ENCODE data around the gene SMOC2. TPM values are rescaled to one million over a fixed set of nuclear protein-coding genes. Genes with fewer than 3 reads are reported as not detected.

Gene SMOC2
- total and polyA plus RNA-seq, 2 donors, result 5.4 to 6.5 TPM

DNA sequence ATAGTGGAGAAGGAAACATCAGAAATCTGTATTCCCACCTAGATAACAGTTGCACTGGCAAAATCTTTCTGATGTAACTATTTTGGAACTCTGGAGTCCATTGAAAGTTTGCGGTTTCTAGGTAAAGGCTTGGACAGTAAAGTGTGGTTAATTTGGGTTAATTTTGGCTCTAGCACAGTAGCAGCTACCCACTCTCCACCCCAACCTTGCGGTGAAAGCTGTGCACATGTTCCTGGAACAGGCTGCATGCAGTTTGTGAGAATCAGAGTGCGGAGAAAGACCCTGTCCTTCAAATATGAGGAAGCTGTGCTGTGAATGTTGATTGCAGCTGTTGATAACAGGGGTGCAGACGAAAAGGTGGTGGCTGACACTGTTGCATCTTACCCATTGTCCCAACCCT, 38.4 kb downstream of the SMOC2 start:
- H3K4me1 ChIP-seq (ENCODE audit: control insufficient read depth in 2 of 2, insufficient read depth in 2 of 2, low read length in 2 of 2), result no peaks in the 10 kb centered on the region
- H3K9me3 ChIP-seq (ENCODE audit: control insufficient read depth in 2 of 2, insufficient read depth in 1 of 2, low read length in 1 of 2), result no peaks in the 10 kb centered on the region
- H3K27me3 ChIP-seq (ENCODE audit: control insufficient read depth in 2 of 2, insufficient read depth in 1 of 2, low read length in 1 of 2), result no peaks in the 10 kb centered on the region
- WGBS, result 82% methylated on average over 4 of the region's 4 CpGs
- no peak for DNase-seq (ENCODE audit: low read depth in 6 of 9, low spot score in 9 of 9)
- no peak overlapping the region for H3K27ac ChIP-seq (ENCODE audit: low read depth in 1 of 2, low read length in 1 of 2)
- no peaks in the 10 kb centered on the region for H3K36me3 ChIP-seq (ENCODE audit: control insufficient read depth in 2 of 2, insufficient read depth in 2 of 2, low read length in 1 of 2)
- H3K4me3 ChIP-seq (ENCODE audit: low read length in 2 of 2), result no peak overlapping the region

GRCh38 chr6:168480481-168480880, 39.5 kb downstream of the SMOC2 start:
- no peak overlapping the region for H3K4me3 ChIP-seq (ENCODE audit: low read length in 2 of 2)
- H3K9me3 ChIP-seq (ENCODE audit: control insufficient read depth in 2 of 2, insufficient read depth in 1 of 2, low read length in 1 of 2), result no peaks in the 10 kb centered on the region
- no peaks in the 10 kb centered on the region for H3K27me3 ChIP-seq (ENCODE audit: control insufficient read depth in 2 of 2, insufficient read depth in 1 of 2, low read length in 1 of 2)
- no peak for DNase-seq (ENCODE audit: low read depth in 6 of 9, low spot score in 9 of 9)
- H3K27ac ChIP-seq (ENCODE audit: low read depth in 1 of 2, low read length in 1 of 2), result no peak overlapping the region
- H3K4me1 ChIP-seq (ENCODE audit: control insufficient read depth in 2 of 2, insufficient read depth in 2 of 2, low read length in 2 of 2), result no peaks in the 10 kb centered on the region
- no peaks in the 10 kb centered on the region for H3K36me3 ChIP-seq (ENCODE audit: control insufficient read depth in 2 of 2, insufficient read depth in 2 of 2, low read length in 1 of 2)

GRCh38 chr6:168485818-168486217, 44.8 kb downstream of the SMOC2 start:
- WGBS, result 66% methylated on average over 5 of the region's 5 CpGs
- H3K27ac ChIP-seq (ENCODE audit: low read depth in 1 of 2, low read length in 1 of 2), result no peak overlapping the region

GRCh38 chr6:168490757-168491156, 49.8 kb downstream of the SMOC2 start:
- WGBS, result 93% methylated on average over 8 of the region's 8 CpGs
- H3K27me3 ChIP-seq (ENCODE audit: control insufficient read depth in 2 of 2, insufficient read depth in 1 of 2, low read length in 1 of 2), result no peaks in the 10 kb centered on the region
- DNase-seq (ENCODE audit: low read depth in 6 of 9, low spot score in 9 of 9), result no peak

More at GRCh38 chr6:168485818-168486217, 44.8 kb downstream of the SMOC2 start:
- Histone ChIP-seq H3K4me1 (ENCODE audit: control insufficient read depth in 2 of 2, insufficient read depth in 2 of 2, low read length in 2 of 2) (no peaks in the 10 kb centered on the region), H3K9me3 (ENCODE audit: control insufficient read depth in 2 of 2, insufficient read depth in 1 of 2, low read length in 1 of 2) (no peaks in the 10 kb centered on the region), H3K27me3 (ENCODE audit: control insufficient read depth in 2 of 2, insufficient read depth in 1 of 2, low read length in 1 of 2) (no peaks in the 10 kb centered on the region), H3K36me3 (ENCODE audit: control insufficient read depth in 2 of 2, insufficient read depth in 2 of 2, low read length in 1 of 2) (no peaks in the 10 kb centered on the region), H3K4me3 (ENCODE audit: low read length in 2 of 2) (no peak overlapping the region)
- no peak for DNase-seq (ENCODE audit: low read depth in 6 of 9, low spot score in 9 of 9)

DNA sequence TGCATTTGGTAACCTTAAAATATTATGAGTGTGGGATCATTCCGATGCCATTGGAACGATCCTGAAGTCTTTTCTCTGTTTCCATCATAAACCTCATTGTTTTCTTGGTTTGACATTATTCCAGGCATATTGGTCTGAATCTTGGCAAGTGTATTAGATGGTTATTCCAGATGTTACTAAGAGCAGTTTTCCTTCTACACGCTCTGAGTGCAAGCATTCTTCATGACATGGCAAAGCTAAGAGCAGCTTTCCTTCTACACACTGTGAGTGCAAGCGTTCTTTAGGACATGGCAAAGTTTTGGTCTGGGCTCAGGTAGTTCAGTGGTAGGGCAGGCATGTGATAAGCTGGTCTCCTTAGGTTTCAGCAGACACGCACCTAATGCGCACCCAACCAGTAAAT, 53.0 kb downstream of the SMOC2 start:
- no peaks in the 10 kb centered on the region for H3K9me3 ChIP-seq (ENCODE audit: control insufficient read depth in 2 of 2, insufficient read depth in 1 of 2, low read length in 1 of 2)
- H3K36me3 ChIP-seq (ENCODE audit: control insufficient read depth in 2 of 2, insufficient read depth in 2 of 2, low read length in 1 of 2), result no peaks in the 10 kb centered on the region
- 95% methylated on average over 6 of the region's 6 CpGs for WGBS
- H3K27ac ChIP-seq (ENCODE audit: low read depth in 1 of 2, low read length in 1 of 2), result no peak overlapping the region
- DNase-seq (ENCODE audit: low read depth in 6 of 9, low spot score in 9 of 9), result no peak
- H3K27me3 ChIP-seq (ENCODE audit: control insufficient read depth in 2 of 2, insufficient read depth in 1 of 2, low read length in 1 of 2), result no peaks in the 10 kb centered on the region
- H3K4me1 ChIP-seq (ENCODE audit: control insufficient read depth in 2 of 2, insufficient read depth in 2 of 2, low read length in 2 of 2), result no peaks in the 10 kb centered on the region
- H3K4me3 ChIP-seq (ENCODE audit: low read length in 2 of 2), result no peak overlapping the region

More at GRCh38 chr6:168490757-168491156, 49.8 kb downstream of the SMOC2 start:
- H3K4me3 ChIP-seq (ENCODE audit: low read length in 2 of 2), result no peak overlapping the region
- H3K36me3 ChIP-seq (ENCODE audit: control insufficient read depth in 2 of 2, insufficient read depth in 2 of 2, low read length in 1 of 2), result no peaks in the 10 kb centered on the region
- H3K27ac ChIP-seq (ENCODE audit: low read depth in 1 of 2, low read length in 1 of 2), result no peak overlapping the region
- H3K4me1 ChIP-seq (ENCODE audit: control insufficient read depth in 2 of 2, insufficient read depth in 2 of 2, low read length in 2 of 2), result no peaks in the 10 kb centered on the region
- no peaks in the 10 kb centered on the region for H3K9me3 ChIP-seq (ENCODE audit: control insufficient read depth in 2 of 2, insufficient read depth in 1 of 2, low read length in 1 of 2)

GRCh38 chr6:168494726-168495125, 53.7 kb downstream of the SMOC2 start:
- Histone ChIP-seq H3K27me3 (ENCODE audit: control insufficient read depth in 2 of 2, insufficient read depth in 1 of 2, low read length in 1 of 2) (no peaks in the 10 kb centered on the region), H3K4me3 (ENCODE audit: low read length in 2 of 2) (no peak overlapping the region), H3K36me3 (ENCODE audit: control insufficient read depth in 2 of 2, insufficient read depth in 2 of 2, low read length in 1 of 2) (no peaks in the 10 kb centered on the region), H3K4me1 (ENCODE audit: control insufficient read depth in 2 of 2, insufficient read depth in 2 of 2, low read length in 2 of 2) (no peaks in the 10 kb centered on the region), H3K9me3 (ENCODE audit: control insufficient read depth in 2 of 2, insufficient read depth in 1 of 2, low read length in 1 of 2) (no peaks in the 10 kb centered on the region), H3K27ac (ENCODE audit: low read depth in 1 of 2, low read length in 1 of 2) (no peak overlapping the region)
- 88% methylated on average over 8 of the region's 8 CpGs for WGBS
- DNase-seq (ENCODE audit: low read depth in 6 of 9, low spot score in 9 of 9), result no peak

DNA sequence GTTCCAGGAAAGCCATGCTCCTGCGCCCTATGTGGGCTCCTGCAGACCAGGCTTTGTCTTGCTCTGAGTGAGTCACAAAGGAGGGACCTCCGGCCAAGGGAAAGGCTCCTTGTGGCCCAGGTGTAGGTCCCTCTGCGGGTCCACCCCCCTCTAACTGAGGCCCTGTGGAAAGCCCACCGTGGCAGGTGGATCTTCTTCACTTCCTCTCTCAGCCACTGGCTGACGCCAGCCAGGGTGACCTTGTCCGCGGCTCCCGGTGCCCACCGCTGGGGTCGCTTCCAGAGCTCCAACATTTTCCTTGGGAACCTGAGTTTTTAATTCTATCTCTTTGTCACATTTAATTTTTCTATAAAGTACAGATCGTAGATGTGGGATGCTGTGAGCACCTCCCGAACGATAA, 54.1 kb downstream of the SMOC2 start:
- no peak for DNase-seq (ENCODE audit: low read depth in 6 of 9, low spot score in 9 of 9)
- H3K4me3 ChIP-seq (ENCODE audit: low read length in 2 of 2), result no peak overlapping the region
- H3K36me3 ChIP-seq (ENCODE audit: control insufficient read depth in 2 of 2, insufficient read depth in 2 of 2, low read length in 1 of 2), result no peaks in the 10 kb centered on the region
- H3K27ac ChIP-seq (ENCODE audit: low read depth in 1 of 2, low read length in 1 of 2), result no peak overlapping the region
- H3K9me3 ChIP-seq (ENCODE audit: control insufficient read depth in 2 of 2, insufficient read depth in 1 of 2, low read length in 1 of 2), result no peaks in the 10 kb centered on the region
- no peaks in the 10 kb centered on the region for H3K4me1 ChIP-seq (ENCODE audit: control insufficient read depth in 2 of 2, insufficient read depth in 2 of 2, low read length in 2 of 2)
- H3K27me3 ChIP-seq (ENCODE audit: control insufficient read depth in 2 of 2, insufficient read depth in 1 of 2, low read length in 1 of 2), result no peaks in the 10 kb centered on the region
- 94% methylated on average over 13 of the region's 13 CpGs for WGBS

DNA sequence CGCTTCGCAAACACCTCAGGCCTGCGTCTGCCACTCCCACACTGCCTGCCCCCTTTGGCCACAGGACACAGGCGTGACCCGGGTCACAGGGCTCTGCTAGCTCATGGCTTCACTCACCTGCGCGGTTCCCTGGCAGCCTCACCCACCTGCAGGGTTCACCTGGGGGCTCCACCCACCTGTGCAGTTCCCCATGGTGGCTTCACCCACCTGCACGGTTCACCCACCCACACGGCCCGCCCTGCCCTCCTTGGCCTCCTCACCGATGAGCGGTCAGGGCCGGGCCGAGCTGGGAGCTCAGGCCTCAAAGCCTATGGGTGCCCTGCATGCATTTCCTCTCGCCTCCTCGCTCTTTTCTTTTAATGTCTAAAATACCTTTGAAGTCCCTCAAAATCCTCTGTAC, 54.7 kb downstream of the SMOC2 start:
- Histone ChIP-seq H3K27ac (ENCODE audit: low read depth in 1 of 2, low read length in 1 of 2) (no peak overlapping the region), H3K9me3 (ENCODE audit: control insufficient read depth in 2 of 2, insufficient read depth in 1 of 2, low read length in 1 of 2) (no peaks in the 10 kb centered on the region), H3K4me3 (ENCODE audit: low read length in 2 of 2) (no peak overlapping the region), H3K4me1 (ENCODE audit: control insufficient read depth in 2 of 2, insufficient read depth in 2 of 2, low read length in 2 of 2) (no peaks in the 10 kb centered on the region), H3K36me3 (ENCODE audit: control insufficient read depth in 2 of 2, insufficient read depth in 2 of 2, low read length in 1 of 2) (no peaks in the 10 kb centered on the region), H3K27me3 (ENCODE audit: control insufficient read depth in 2 of 2, insufficient read depth in 1 of 2, low read length in 1 of 2) (no peaks in the 10 kb centered on the region)
- no peak for DNase-seq (ENCODE audit: low read depth in 6 of 9, low spot score in 9 of 9)
- 90% methylated on average over 16 of the region's 16 CpGs for WGBS

- Histone ChIP-seq H3K9me3 (ENCODE audit: control insufficient read depth in 2 of 2, insufficient read depth in 1 of 2, low read length in 1 of 2) (no peaks in the 10 kb centered on the region), H3K27me3 (ENCODE audit: control insufficient read depth in 2 of 2, insufficient read depth in 1 of 2, low read length in 1 of 2) (no peaks in the 10 kb centered on the region), H3K4me3 (ENCODE audit: low read length in 2 of 2) (no peak overlapping the region), H3K27ac (ENCODE audit: low read depth in 1 of 2, low read length in 1 of 2) (no peak overlapping the region), H3K4me1 (ENCODE audit: control insufficient read depth in 2 of 2, insufficient read depth in 2 of 2, low read length in 2 of 2) (no peaks in the 10 kb centered on the region), H3K36me3 (ENCODE audit: control insufficient read depth in 2 of 2, insufficient read depth in 2 of 2, low read length in 1 of 2) (no peaks in the 10 kb centered on the region)
- no peak for DNase-seq (ENCODE audit: low read depth in 6 of 9, low spot score in 9 of 9)
- 83% methylated on average over 24 of the region's 24 CpGs for WGBS
Observed at GRCh38 chr6:168496139-168496996, 55.4 kb downstream of the SMOC2 start.

Measured in thymus (tissue), 11 donors.